Activated T-helper 9 cell treated with anti-CD3 and anti-CD28 coated beads, Interleukin-2, amount 50 U/mL, for 16 hours (primary cell): Measurements from ENCODE around the gene SHISA7.
A peak's percentile ranks its signal among the peaks of the same experiment; 100 is the strongest.
"Not testable (repeated sequence)": the region's sequence is repeated elsewhere in the genome, so short reads cannot be mapped to it uniquely, and the experiment has no call there.

Experiments
- DNase-seq: peaks from one replicate; pipeline ENCODE4 v3.0.0-alpha.2; 2020; ENCODE audit warnings: low read depth

SHISA7 gene

GRCh38 chr19:55463583-55464031 is 20.5 kb upstream of the SHISA7 start:
- DNase-seq = no peak

- DNase-seq = no peak
These were observed 19.6 kb upstream of the SHISA7 start for GRCh38 chr19:55462722-55463121.

DNA sequence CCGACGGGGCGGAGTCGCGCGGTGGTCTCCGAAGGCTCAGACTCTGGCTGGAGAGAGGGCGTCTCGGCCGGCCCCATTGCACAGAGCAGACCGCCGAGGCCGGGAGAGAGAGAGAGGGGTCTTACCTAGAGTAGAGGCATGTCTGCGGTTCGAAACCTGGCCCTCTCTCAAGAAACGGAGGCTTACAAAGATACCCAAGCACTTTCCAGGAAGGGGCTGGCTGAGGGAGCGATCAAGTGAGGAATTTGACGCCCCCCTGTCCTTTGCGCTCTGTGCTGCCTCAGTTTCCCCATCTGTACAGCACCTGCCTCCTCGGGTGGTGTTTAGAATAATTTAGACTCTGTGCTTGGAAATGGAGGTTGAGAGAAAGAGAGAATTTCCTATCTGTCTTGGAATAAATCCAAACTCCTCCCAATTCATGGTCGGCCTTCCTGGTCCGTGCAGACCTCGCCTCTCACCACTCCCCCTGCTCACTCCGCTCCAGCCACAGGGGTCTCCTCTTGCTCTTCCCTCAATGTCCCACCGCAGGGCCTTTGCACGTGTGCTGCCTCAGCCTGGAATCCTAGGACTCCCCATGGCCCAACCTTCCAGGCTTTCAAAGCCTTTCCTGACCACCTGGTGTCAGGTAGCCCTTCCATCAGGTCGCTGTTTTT is 19.0 kb upstream of the SHISA7 start:
- DNase-seq = no peak

DNA sequence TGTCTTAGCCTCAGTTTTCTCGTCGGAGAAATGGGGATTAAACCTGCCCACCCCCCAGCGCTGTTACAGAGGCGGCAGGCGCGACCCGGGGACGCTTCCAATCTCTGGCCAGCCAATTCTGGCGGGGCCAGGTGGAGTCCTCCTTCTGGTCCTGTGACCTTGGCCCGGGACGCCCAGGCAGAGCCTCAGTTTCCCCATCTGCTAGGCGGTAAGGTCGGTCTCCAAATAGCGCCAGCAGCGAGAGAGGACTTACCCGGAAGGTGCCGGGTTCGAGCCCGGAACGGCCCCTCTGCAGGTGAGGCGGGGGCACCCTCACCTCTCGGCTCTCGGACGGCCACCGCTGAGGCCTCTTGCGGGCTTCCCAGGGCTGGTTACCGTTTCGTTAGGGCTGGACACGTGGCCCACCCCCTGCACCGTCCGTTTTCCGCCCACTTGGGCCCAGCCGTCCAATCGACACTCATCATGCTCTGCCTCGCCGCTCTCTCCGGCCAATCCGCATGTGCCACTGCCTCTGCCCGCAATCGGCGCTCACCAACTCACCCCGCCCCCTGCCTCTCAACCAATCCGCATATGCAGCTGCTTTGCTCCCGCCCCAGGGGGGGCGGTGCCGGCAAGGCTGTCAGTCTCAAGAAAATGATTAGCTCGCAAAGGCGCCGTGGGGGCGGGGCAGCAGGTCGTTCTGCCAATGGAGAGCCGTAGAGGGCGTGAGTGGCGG is 18.3 kb upstream of the SHISA7 start, which contains the start of gene ISOC2:
Gene ISOC2 (minus strand): TSS at position 384 of the 715 bp plus-strand sequence. CDS start 5,156 bp downstream, outside the sequence.
- peak; percentile 100 for DNase-seq

DNA sequence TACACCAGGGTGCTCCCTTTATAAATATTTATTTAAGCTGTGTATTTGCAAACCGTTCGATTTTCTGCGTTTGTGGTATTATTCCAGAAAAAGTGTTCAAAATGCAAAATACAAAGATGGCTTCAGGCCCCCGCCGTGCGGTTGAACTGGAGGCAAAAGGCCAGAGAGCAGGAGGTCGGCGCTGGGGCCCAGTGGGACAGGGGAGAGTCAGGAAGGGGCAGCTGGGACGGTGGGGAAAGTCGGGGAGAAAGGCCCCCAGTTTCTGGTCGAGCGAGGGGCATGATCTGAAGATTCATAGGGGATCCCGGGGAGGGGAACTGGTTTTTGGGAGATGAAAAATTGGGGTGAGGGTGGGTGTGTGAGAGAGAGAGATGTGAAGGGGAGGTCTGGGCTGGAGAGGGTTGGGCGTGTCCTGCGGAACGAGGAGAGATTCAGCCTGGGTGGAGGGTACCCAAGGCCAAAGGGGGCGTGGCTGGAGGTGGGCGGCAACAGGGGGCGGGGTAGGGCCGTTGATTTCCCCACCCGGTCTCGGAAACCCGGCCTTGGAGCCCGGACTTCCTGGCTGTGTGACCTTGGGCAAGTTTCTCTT is 17.7 kb upstream of the SHISA7 start:
- DNase-seq = no peak

GRCh38 chr19:55459950-55460657 is 17.0 kb upstream of the SHISA7 start:
- no peak for DNase-seq

DNA sequence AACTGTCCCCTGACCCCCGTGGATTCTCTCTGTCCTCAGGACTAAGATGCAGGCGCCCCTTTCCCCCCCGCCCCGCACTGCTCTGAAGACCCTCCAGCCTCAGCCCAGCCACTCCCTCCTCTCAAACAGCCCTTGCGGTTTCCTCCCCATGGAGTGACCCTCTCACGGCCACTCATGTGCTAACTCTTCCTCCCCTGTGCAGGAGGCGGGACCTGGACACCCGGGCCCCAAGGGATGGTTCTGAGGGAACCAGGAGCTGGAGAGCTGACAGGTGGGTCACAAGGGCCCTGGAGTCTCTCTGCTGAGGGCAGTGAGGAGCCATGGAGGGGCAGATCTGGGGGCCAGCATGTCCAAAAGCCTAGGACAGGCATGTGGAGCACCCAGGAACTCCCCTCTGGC is 16.4 kb upstream of the SHISA7 start:
- no peak for DNase-seq

GRCh38 chr19:55457683-55458457 is 14.8 kb upstream of the SHISA7 start:
- DNase-seq = no peak

- DNase-seq = no peak
These were observed 13.2 kb upstream of the SHISA7 start for GRCh38 chr19:55456347-55456746.

GRCh38 chr19:55455576-55456235 is 12.6 kb upstream of the SHISA7 start:
- no peak for DNase-seq

- DNase-seq = no peak
These were observed 11.7 kb upstream of the SHISA7 start for GRCh38 chr19:55454787-55455243.

- no peak for DNase-seq
These were observed 10.6 kb upstream of the SHISA7 start for GRCh38 chr19:55453511-55454260.

DNA sequence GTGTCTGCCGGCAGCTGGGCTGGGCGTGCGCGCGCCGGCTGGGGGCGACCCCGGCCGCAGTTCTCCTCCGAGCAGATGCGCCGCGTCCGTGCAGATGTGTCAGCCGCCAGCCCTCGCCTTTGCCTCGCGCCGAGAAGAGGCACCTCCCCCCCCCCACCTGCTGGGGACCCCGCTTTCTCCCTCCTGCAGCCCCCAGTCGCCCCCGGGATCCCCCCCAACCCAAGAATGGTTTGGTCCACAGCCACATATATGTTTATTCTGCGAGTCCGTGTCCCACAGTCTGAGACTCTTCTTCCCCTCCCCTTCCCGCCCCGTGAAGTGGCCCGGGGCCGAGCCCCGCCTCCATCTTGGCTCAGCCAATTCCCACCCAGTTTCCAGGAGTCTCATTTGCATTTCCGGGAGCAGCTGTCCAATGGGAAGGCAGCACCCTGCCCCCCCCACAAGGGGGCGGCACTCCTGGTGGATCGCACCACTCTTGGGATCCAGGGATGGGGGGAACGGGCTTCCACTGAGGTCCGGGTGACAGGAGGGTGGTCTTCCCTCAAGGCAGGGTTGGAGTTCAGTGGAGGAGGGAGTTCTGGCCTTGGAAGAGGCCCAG is 9.7 kb upstream of the SHISA7 start:
- no peak for DNase-seq

- DNase-seq = no peak
These were observed 9.1 kb upstream of the SHISA7 start for GRCh38 chr19:55451965-55452748.

- DNase-seq = no peak
These were observed 8.3 kb upstream of the SHISA7 start for GRCh38 chr19:55451163-55451964.

GRCh38 chr19:55449469-55449868 is 6.4 kb upstream of the SHISA7 start:
- no peak for DNase-seq

DNA sequence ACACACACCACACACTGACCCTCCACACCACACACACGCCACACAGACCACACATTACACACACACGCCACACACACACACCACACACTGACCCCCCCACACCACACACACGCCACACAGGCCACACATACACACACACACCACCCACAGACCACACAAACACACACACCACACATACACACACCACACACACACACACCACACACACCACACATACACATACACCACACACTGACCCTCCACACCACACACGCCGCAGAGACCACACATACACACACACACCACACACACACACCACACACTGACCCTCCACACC is 5.0 kb upstream of the SHISA7 start:
- DNase-seq = not testable (repeated sequence)

GRCh38 chr19:55447421-55448174 is 4.5 kb upstream of the SHISA7 start:
- DNase-seq = no peak
